Endothelial cell (in vitro differentiated cells): ENCODE results near the gene LRCH1. TPM values are rescaled to one million over a fixed set of nuclear protein-coding genes. Genes with fewer than 3 reads are reported as not detected.

Source experiments
- DNase-seq: peaks from one replicate; pipeline ENCODE4 v3.0.0; 2021; ENCODE audit warnings: low spot score
- H3K27ac Mint-ChIP-seq: one replicate; pipeline ENCODE4 v1.8.0; 2021; ENCODE audit warnings: mixed read lengths, inconsistent platforms; ENCODE audit not compliant: unreplicated experiment
- H3K27me3 Mint-ChIP-seq: one replicate; pipeline ENCODE4 v1.8.0; 2021; ENCODE audit warnings: mild to moderate bottlenecking, moderate library complexity, mixed read lengths, inconsistent platforms; ENCODE audit not compliant: unreplicated experiment
- H3K36me3 Mint-ChIP-seq: one replicate; pipeline ENCODE4 v1.8.0; 2021; ENCODE audit warnings: mild to moderate bottlenecking, low read depth, mixed read lengths, inconsistent platforms; ENCODE audit not compliant: unreplicated experiment
- H3K4me1 Mint-ChIP-seq: one replicate; pipeline ENCODE4 v1.8.0; 2021; ENCODE audit warnings: mild to moderate bottlenecking, mixed read lengths, inconsistent platforms; ENCODE audit not compliant: unreplicated experiment
- H3K4me3 Mint-ChIP-seq: one replicate; pipeline ENCODE4 v1.8.0; 2021; ENCODE audit warnings: mild to moderate bottlenecking, mixed read lengths, inconsistent platforms; ENCODE audit not compliant: unreplicated experiment
- H3K9me3 Mint-ChIP-seq: one replicate; pipeline ENCODE4 v1.8.0; 2021; ENCODE audit warnings: mixed read lengths, inconsistent platforms; ENCODE audit not compliant: unreplicated experiment
- CTCF ChIP-seq: fragments of 200-600 bp; sonication (generic); IDR thresholded peaks from one replicate; pipeline ENCODE4 v1.5.0; 2021; ENCODE audit warnings: antibody characterized with exemption; ENCODE audit not compliant: unreplicated experiment
- total RNA-seq: library from RNA; stranded (reverse); fragmentation: NEBNext Ultra II Directional; extraction: Animal tissue kit (Norgen Biotek cat#: 25700); gene quantifications from one replicate; pipeline ENCODE4 v1.2.1, GENCODE V29; 2021; ENCODE audit not compliant: unreplicated experiment

LRCH1 gene
- total RNA-seq, 1 donor from 2014 or later: 45.6 TPM

GRCh38 chr13:46620029-46620428 is 67.1 kb downstream of the LRCH1 start:
- Mint-ChIP-seq H3K27ac (no peak overlapping the region), H3K4me1 (peaks cover 75% of the 10 kb centered on the region), H3K36me3 (peaks cover 5% of the 10 kb centered on the region), H3K9me3 (no peaks in the 10 kb centered on the region), H3K27me3 (peaks cover 2% of the 10 kb centered on the region), H3K4me3 (no peak overlapping the region)
- no peak for DNase-seq
- TF ChIP-seq CTCF: no peak

GRCh38 chr13:46620471-46620870 is 67.5 kb downstream of the LRCH1 start:
- Mint-ChIP-seq H3K27me3 (peaks cover 2% of the 10 kb centered on the region), H3K4me3 (no peak overlapping the region), H3K4me1 (peaks cover 75% of the 10 kb centered on the region), H3K36me3 (peaks cover 3% of the 10 kb centered on the region), H3K9me3 (no peaks in the 10 kb centered on the region), H3K27ac (peak overlapping the region; percentile 11)
- no peak for DNase-seq
- no peak for TF ChIP-seq CTCF

GRCh38 chr13:46621133-46621532 is 68.2 kb downstream of the LRCH1 start:
- TF ChIP-seq CTCF: no peak
- no peak for DNase-seq
- Mint-ChIP-seq H3K27ac (no peak overlapping the region), H3K36me3 (no peaks in the 10 kb centered on the region), H3K27me3 (peaks cover 2% of the 10 kb centered on the region), H3K4me1 (peaks cover 73% of the 10 kb centered on the region), H3K9me3 (no peaks in the 10 kb centered on the region), H3K4me3 (no peak overlapping the region)

DNA sequence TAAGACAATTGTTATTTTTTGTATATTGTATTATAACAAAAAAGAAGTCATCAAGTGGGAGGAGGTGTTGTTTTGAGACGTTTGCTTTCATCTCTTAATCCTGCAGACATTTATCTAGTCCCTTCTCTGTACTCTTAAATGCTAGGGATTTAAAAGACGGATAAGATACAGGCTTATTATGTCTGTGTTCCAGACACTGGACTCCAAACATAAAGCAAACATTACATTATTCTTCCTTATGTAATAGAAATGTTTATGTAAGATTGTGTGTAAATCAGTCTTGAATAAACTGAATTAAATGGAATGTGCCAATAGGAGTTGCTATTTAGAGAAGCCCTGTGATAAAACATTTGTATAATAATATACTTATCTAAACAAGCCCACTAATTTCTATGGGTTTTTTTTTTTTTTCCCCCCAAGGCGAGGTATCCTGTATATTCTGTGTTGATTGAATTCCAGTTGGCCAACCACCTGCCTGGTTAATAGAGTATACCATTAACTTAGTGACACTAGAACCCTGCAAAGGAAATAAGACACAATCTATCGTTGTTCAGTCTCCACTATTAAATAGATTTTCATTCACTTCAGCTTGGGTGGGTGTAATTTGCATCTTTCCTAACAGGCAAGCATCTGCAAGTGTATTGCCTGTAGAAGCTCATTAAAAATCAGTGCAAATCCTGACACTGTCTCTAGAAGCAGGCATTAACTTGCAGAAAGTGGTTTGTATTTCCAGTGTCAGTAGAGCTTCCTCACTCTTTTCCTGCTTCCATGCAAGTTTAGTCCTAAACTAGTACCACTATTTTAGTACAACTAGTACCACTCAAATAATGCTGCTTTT is 69.0 kb downstream of the LRCH1 start:
- Mint-ChIP-seq H3K9me3 (no peaks in the 10 kb centered on the region), H3K27me3 (peaks cover 2% of the 10 kb centered on the region), H3K4me3 (no peak overlapping the region), H3K36me3 (no peaks in the 10 kb centered on the region), H3K4me1 (peaks cover 71% of the 10 kb centered on the region), H3K27ac (no peak overlapping the region)
- TF ChIP-seq CTCF: no peak
- DNase-seq: no peak

DNA sequence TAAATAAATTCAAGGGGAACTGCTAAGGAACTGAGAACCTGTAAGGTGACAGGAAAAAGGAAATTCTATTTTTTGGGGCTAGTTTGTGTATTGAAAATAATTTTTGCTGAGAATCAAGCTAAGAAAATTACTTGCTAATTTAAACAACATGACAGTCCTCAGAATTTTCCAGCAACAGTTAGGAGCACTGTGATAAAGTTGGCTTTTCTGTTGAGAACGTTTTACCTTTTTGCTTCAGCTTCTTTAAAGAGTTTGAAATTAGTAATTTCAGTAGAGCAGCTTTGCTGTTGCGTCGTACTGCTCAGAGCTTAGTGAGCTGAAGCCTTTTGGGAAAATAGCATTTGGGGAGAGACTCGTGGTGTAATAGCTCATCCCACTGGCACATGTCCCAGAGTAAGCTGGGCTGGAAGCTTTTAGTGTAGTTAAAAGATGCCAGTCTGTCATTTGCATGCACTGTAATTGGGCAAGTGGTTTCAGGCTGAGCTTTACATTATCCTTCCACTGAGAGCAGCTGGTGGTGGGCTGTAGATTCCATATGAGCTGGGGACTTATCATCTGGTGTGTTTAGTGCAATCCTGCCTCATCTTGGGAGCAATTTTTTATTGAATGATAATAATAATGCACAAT is 69.8 kb downstream of the LRCH1 start:
- no peaks in the 10 kb centered on the region for H3K9me3 Mint-ChIP-seq
- H3K4me3 Mint-ChIP-seq: no peak overlapping the region
- peaks cover 74% of the 10 kb centered on the region for H3K4me1 Mint-ChIP-seq
- H3K27me3 Mint-ChIP-seq: peaks cover 2% of the 10 kb centered on the region
- H3K27ac Mint-ChIP-seq: no peak overlapping the region
- DNase-seq: no peak
- H3K36me3 Mint-ChIP-seq: peaks cover 4% of the 10 kb centered on the region
- TF ChIP-seq CTCF: no peak
